Embryonic facial prominence (tissue), 1 donor: ENCODE measurements around the gene CCSAP.
"Not testable (repeated sequence)": the region's sequence is repeated elsewhere in the genome, so short reads cannot be mapped to it uniquely, and the experiment has no call there.

Experiments
- DNase-seq: peaks from one replicate; pipeline ENCODE4 v3.0.0-alpha.2; 2016; ENCODE audit errors: extremely low spot score

CCSAP gene

DNA sequence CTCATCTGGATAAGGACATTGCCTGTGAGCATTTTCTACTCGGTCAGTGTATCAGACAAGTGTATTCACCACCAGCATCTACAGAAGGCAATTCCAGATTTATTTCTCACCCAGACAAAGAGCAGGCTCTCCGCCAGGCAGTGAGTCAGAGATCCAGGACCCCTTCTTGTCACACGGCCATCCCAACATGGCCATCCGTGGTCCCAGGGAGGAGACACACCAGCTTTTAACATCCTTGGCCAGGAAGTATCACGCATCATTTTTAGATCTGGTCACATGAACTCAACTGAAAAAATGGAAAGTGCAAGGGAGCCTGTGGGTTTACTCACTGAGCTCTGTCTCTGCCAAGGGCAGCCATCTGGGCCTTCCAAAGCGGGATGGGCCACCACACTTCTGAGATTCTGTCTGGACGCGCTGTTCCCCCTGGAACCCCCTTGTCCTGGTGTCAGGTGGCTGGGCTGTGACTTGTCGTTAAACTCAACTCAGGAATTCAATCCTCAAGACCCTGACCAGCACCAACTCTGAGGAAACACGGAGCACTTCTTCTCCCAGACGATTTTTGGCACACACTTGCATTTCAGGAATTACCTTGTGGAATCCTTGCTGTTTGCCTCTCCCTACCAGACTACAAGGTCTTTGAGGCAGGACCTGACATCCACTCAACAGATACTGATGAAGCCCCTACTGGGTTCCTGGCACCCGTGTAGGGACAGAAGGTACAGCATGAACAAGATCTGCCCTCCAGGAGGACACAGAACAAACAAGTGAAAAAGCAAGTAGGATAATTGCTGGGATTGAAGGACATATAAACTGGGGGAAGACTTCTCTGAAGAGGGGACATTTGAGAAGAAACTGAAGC, 21.6 kb upstream of the CCSAP start:
- DNase-seq = no peak

GRCh38 chr1:229363723-229364122, 20.9 kb upstream of the CCSAP start:
- no peak for DNase-seq

GRCh38 chr1:229360420-229360819, 17.6 kb upstream of the CCSAP start:
- no peak for DNase-seq

GRCh38 chr1:229355661-229356060, 12.8 kb upstream of the CCSAP start:
- DNase-seq = no peak

DNA sequence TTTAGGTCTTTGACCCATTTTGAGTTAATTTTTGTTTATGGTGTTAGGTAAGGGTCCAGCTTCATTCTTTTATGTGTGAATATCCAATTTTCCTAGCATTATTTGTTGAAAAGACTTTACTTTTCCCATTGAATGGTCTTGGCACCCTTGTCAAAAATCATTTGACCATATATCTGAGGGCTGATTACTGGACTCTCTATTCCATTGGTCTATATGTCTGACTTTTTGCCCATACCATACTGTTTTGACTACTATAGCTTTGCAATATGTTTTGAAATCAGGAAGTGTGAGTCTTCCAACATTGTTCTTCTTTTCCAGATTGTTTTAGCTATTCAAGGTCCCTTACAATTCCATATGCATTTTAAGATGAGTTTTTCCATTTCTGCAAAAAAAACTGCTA, 11.4 kb upstream of the CCSAP start:
- no peak for DNase-seq

GRCh38 chr1:229352975-229353374, 10.1 kb upstream of the CCSAP start:
- no peak for DNase-seq

DNA sequence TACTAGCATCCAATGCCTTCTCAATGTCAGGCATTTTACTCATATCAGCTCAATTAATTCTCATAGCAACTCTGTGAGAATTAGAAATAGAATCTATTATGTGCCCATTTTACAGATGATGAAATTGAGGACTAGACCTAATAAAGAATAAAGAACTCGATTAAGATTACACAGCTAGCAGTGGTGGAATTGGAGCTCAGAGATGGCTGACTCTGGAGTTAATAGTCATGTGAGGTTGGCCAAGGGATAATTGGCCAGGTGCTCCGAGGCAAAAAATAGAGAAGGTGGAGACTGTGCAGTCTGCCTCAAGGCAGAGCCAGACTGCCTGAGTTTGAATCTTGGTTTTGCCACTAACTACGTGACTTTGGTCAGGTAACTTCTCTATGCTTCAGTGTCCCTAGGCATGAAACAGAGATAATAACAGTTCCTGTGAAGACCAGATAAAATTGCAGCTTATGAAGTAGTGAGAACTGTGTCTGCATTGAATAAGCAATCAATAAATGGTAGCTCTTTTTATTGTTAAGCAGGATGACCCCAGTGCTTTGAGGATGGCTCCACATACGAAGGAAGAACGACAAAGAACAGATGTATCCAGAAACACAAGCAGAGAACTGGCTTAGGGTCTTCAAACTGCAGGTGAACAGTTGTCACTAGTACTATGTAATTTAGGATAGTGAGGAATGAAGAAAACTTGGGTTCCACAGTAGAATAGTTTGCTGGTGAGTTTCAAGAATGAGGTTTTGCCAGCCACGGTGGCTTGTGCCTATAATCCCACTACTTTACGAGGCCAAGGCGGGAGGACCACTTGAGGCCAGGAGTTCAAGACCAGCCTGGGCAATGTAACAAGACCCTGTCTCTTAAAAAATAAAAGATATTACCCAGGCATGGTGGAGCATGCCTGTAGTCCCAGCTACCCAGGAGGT, 6.9 kb upstream of the CCSAP start:
- no peak for DNase-seq

DNA sequence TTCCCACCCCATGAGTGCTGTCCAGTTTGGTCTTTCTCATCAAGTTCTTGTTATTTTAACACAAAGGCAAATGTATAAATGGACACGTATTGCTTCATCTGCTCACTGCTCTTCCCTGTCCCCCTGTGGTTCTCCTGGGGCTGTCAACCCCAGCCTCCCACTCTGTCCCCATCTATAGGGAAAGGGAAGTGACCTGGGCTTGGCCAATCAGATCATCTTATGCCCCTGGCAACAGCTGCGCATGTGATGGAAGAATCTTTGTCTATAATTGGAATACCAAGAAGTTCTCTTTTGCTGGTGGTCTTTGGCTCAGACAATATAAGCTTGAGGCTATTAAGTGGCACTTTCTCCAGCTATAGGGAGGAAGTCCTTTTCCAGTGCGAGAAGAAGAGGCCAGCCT, 4.7 kb upstream of the CCSAP start:
- DNase-seq = no peak

GRCh38 chr1:229344937-229345684, 2.3 kb upstream of the CCSAP start:
- no peak for DNase-seq

- DNase-seq = no peak
These were observed 1.3 kb upstream of the CCSAP start for GRCh38 chr1:229344139-229344538.

DNA sequence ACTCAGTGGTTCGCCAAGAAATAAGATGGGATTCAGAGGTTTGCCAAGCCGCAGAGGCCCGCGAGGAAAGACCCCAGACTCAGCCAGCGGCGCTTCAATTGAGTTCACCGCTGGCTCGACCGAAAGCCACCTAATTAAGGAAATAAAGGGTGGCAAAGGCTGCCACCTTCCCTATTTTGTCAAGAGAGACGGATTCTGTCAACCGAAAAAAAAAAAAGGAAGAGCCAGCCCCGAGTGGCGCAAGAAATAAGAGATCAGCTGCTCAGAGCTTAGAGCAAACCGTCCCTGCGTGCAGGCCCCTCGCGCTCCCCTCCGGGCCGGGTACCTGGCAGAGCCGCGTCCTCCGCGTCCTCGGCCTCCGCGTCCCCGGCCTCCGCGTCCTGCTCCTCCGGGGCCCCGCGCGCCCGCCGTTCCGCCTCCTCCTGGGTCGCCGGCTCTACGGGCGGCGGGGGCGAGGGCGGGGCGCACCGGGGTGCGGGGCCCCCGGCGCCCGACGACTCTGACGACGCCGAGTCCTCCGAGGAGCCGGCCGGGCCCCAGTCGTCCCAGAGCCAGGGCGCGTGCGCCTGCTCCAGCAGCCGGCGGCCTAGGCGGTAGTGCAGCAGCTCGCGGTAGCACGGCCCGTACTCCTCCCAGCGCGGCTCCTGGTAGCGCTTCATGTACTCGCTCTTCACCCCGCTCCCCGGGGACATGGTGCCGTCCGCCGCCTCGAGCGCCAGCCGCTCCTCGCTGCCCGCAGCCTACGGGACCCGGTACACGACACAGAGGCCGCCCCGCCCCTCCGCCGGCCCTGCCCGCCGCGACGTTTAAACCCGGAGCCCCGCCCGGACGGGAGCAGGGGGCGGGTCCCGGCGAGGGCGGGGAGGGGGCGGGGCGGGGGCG, 832 bp downstream of the CCSAP start:
- DNase-seq = peak; percentile 47

DNA sequence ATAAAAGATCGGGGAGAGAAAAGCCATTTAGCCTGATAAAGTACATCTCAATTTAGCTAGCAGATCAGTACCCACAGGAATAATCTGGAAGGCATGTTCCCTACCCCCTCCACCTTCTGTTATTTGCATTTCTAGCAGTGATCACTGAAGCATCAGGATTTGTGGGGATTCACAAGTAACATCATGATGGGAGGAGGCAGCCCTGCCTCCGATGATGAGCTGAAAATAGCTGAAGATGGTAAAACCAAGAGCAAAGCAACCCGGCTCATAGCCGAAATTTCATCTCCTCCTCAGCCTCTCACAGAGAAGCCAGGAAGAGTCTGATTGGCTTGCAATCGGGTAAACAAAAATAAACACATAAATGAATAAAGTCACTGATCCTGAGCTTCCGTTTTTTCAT, 2.4 kb downstream of the CCSAP start:
- DNase-seq = no peak

DNA sequence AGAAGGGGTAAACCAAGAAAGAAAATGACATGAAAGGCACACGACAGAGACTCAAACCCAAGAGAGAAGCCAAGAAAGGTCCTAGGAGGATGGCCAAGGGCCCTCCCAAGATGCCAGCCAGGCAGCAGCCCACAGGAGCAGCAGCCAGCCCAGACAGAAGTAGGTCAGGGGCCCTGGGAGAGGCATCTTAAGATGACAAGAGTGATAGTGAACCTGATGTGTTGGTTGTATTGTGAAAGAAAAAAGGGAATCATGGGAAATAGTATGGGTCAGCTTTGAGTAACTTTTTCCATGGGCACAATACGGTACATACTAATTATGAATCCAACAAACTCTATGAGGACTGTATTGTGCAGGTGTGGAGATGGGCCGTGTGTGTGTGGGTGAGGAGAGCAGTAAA, 3.3 kb downstream of the CCSAP start:
- no peak for DNase-seq

GRCh38 chr1:229339086-229339485, 3.8 kb downstream of the CCSAP start:
- DNase-seq = no peak

GRCh38 chr1:229336345-229336744, 6.5 kb downstream of the CCSAP start:
- DNase-seq = no peak

DNA sequence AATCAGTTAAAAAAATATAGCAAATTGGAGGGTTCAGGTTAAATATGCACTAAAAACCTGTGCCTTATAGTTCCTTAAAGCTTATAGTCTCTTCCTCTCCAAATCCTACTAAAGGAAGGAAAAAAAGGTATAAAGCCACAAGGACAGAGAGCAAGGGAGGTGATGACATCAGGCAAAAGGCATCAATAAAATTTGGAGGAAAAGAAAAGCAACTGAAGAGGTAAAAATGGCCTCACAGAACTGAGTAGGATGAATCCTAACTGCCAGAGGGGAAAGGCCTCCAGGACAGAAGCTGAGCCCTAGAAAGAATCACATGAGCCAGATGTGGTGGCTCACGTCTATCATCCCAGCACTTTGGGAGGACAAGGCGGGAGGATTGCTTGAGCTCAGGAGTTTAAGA, 8.1 kb downstream of the CCSAP start:
- no peak for DNase-seq

DNA sequence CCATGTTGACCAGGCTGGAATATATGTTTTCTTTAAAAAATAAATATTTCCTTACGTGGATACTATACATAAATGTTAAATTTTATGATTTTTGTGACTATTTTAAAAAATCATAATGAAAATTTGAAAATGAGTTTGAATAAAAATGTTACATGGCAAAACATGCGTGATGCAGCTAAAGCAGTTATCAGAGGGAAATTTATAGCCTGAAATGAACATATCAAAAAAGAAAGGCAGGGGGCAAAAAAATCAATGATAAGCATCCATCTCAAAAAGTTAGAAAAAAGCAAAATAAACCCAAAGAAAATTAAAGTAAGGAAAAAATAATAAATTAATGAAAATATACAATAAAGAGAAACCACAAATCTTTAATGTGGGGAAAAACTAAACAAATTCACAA, 8.6 kb downstream of the CCSAP start:
- DNase-seq = no peak

DNA sequence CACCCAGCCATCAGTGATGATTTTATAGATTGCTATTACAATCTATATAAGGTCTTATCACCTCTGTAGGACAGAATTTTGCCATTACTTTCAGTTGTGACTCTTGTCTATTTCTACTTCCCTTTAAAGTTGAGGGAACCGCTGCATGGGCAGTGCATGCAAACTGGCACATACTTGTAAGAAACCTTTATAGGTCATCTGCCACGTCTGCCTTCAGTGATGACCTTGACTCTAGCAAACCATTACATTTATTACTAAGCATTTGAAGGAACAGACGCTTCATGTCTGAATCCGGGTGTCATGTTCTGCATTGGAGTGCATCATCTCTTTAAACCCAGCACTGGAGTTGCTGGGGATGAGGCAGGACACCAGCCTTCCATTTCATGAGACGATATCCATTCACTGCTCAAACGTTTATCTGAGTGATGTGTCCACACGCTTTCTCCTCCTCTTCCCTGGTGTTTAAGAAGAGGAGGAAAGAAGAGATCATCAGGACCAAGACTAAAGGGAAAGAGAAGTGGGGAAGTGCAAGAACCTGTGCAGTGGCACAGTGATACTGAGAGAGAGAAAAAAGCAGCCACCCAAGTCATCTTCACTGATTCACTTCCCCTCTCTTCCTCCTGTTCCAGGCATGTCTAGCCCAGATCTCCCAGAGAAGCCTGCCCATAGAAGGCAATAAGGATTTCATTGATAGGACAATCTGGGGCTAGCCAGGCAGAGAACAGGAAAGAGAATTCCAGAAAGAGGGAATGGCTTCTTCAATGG, 14.1 kb downstream of the CCSAP start:
- no peak for DNase-seq

DNA sequence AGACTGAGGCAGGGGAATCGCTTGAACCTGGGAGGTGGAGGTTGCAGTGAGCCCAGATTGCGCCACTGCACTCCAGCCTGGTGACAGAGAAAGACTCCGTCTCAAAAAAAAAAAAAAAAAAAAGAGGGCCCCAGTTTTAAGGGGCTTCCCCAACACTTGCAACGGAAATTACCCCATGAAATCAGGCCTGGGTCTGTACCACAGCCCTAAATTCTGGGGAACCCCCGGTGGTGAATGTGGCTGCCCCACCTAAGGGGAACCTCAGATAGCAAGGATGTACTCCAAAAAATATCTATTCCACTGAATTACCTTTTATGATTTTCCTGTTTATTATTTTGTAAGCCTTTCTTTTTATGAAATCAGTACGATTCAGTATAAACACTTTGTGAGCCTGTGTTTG, 15.1 kb downstream of the CCSAP start:
- DNase-seq = not testable (repeated sequence)

DNA sequence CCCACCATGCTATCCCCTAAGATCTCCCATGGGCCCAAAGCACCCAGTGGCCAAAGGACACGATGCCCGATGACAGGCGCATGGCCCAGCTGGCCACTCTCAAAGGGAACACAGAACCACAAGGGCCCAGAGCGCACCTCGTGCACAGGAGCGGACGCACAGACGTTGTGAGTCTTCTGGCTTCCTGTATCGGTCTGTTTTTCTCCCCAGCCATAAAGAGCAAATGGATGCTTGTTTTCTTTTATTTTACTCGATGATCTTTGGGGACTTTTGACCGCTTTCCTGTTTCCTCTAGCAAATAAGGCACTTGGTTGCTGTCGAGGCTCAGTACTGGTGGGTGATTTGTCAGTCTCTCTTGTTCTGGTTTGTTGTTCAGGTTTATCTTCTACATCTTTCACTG, 16.2 kb downstream of the CCSAP start:
- DNase-seq = no peak
